Loucy (cell line): Measurements from ENCODE around the gene CAMK1D.

Experiments used
- EZH2phosphoT487 ChIP-seq: fragments of 200-600 bp; IDR thresholded peaks from 2 replicates; pipeline ENCODE4 v1.6.1; 2018; ENCODE audit warnings: antibody characterized with exemption, mild to moderate bottlenecking, moderate library complexity, borderline replicate concordance
- TF ChIP-seq, protein P1 (sequence below): fragments of 200-600 bp; sonication (generic); conservative IDR thresholded peaks from 2 replicates; pipeline ENCODE4 v1.5.1; 2014; ENCODE audit warnings: mild to moderate bottlenecking, antibody characterized with exemption, low read length

DNA sequence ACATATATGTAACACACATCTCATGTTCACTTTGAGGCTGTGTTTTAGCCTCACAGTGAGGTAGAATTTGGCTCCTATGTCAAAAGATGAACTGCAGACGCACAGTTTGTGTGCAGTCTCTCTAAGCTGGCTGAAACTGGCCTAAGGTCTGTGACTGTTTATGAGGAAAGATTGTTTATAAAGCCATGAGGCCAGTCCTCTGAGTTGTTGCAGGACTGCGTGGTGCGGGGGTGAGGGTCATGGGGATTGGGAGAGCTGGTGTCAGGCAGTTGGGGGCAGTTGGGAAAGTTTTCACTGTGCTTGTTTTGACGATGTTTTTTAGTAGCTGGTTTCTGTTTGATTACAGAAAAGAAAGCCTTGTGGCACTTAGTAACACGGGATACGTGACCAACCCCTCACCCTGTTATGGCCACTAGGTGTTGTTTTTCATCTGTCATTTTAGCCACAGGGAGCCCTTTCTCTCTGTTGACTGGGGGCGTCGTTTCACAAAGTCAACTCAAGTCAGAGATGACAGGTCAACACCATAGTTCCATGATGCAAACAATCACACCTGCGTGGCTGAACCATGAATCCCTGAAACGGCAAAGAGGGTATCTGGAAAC is 341.3 kb downstream of the CAMK1D start:
- TF ChIP-seq, protein P1, sequence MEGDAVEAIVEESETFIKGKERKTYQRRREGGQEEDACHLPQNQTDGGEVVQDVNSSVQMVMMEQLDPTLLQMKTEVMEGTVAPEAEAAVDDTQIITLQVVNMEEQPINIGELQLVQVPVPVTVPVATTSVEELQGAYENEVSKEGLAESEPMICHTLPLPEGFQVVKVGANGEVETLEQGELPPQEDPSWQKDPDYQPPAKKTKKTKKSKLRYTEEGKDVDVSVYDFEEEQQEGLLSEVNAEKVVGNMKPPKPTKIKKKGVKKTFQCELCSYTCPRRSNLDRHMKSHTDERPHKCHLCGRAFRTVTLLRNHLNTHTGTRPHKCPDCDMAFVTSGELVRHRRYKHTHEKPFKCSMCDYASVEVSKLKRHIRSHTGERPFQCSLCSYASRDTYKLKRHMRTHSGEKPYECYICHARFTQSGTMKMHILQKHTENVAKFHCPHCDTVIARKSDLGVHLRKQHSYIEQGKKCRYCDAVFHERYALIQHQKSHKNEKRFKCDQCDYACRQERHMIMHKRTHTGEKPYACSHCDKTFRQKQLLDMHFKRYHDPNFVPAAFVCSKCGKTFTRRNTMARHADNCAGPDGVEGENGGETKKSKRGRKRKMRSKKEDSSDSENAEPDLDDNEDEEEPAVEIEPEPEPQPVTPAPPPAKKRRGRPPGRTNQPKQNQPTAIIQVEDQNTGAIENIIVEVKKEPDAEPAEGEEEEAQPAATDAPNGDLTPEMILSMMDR: no peak
- no peak for TF ChIP-seq EZH2phosphoT487
